Activated CD8-positive, alpha-beta memory T cell treated with anti-CD3 and anti-CD28 coated beads for 1 hour (primary cell): ENCODE data around the gene BCL2L15.
"Not testable (repeated sequence)": the region's sequence is repeated elsewhere in the genome, so short reads cannot be mapped to it uniquely, and the experiment has no call there.

ENCODE experiments used
- DNase-seq, 2 donors: peaks; one replicate each; pipeline ENCODE4 v3.0.0-alpha.2; 2020; ENCODE audit warnings: low read depth in 1 of 2; ENCODE audit errors: extremely low read depth in 1 of 2

Gene BCL2L15

DNA sequence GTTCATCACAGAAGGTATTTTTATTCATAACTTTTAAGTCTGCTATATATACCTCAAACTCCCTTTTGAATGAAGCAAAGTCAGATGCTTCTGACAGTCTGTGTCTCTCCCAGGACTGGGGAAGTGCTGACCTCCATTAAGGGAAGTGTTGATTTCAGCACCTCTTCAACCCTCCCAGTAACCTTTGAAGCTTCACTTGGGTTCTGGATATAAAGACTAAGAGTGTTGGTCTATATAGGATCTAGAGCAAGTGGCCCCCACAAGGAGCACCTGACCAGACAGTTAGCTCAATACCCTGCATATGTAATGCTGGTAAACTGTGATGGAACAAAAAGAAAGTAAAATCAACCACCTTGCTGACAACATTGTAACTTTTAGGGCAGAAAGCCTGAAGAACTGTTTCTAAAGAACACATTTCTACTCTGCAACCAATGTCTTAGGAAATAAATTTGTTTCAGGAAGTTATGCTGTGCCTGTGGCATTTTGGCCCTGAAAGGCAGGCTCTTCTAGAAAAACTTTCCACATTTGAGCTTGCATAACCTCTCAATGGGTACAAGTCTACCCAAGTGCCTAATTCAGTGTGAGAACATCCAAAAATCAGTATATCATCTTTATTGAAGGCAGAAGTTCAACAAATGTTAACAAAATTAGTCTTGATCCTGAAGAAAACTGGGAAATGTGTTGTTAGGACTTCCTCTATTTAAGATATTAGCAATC, 15.0 kb downstream of the BCL2L15 start:
- no peak for DNase-seq

DNA sequence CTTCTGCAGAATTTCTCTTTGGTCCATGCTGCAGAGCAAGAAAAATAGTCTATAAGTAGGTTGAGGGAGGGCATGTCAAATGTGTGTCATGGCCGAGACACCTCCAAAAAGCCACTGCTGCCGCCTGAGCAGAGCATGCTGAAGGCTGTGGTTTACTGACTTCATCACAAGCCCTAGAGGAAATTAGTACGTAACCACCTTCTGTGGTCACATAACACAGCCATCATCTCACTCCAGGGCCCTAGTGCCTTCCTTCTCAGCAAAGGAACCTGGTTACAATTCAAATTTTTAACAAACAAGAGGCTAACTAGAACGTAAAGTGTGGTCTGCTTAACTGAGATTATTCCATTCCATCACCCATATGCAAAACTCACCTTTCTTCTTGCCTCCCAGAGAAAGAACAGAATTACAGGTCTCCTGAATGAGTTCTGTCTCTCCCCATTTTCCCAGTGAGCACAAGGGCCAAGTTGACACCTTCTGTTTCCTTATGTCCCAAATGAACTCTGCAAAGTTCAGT, 15.7 kb downstream of the BCL2L15 start, which contains the start of gene PTPN22:
PTPN22 (minus strand) TSS at position 116 of the 517 bp plus-strand sequence.
- DNase-seq = peak; percentile 57 to 64

DNA sequence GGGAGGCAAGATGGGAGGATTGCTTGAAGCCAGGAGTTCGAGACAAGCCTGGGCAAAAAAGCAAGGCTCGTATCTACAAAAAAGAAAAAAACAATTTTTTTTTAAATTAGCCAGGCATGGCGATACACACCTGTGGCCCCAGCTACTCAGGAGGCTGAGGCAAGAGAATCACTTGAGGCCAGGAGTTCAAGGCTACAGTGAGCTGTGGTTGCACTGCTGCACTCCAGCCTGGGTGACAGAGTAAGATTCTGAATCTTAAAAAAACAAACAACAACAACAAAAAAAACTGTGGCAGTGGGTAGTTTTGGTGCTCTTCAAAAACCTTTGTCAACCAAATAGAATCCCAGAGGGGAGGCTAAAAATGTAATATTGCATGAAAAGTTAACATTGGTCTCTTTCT, 16.6 kb downstream of the BCL2L15 start:
- no peak for DNase-seq

- DNase-seq = no peak
Measured at GRCh38 chr1:113868387-113869083, 18.8 kb downstream of the BCL2L15 start.

GRCh38 chr1:113861641-113862040, 25.7 kb downstream of the BCL2L15 start:
- DNase-seq = no peak

GRCh38 chr1:113860891-113861290, 26.5 kb downstream of the BCL2L15 start:
- no peak for DNase-seq

GRCh38 chr1:113859478-113860175, 27.8 kb downstream of the BCL2L15 start:
- no peak for DNase-seq

- DNase-seq = no peak
Measured at GRCh38 chr1:113858982-113859381, 28.4 kb downstream of the BCL2L15 start.

DNA sequence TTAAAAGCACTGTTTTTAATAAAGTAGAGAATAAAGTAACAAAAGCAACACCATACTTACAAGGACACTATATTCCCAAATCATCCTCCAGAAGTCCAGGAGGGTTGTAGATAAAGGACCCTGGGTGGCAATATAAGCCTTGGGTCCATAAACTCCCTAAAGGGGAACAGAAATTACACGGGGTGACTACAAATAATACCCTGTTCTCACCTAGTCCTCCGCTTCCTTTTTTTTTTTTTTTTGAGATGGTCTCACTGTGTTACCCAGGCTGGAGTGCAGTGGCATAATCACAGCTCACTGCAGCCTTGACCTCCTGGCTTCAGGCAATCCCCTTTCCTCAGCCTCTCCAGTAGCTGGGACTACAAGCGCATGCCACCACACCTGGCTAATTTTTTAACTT, 29.0 kb downstream of the BCL2L15 start:
- no peak for DNase-seq

DNA sequence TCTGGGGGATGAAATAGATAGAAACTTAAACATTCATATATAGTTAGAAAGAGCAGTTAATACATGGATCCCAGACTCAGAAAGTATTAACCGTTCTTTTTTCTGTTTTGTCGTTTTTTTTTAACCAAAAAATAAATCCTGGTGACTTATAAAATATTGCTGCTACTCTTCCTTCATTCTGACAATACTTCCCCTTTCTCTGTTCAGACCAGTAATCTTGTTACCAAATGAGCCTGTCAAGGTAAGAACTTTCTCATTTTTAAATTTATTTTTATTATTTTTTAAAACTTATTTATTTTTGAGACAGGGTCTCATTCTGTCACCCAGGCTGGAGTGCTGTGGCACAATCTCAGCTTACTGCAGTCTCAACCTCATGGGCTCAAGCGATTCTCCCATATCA, 29.6 kb downstream of the BCL2L15 start:
- no peak for DNase-seq

DNA sequence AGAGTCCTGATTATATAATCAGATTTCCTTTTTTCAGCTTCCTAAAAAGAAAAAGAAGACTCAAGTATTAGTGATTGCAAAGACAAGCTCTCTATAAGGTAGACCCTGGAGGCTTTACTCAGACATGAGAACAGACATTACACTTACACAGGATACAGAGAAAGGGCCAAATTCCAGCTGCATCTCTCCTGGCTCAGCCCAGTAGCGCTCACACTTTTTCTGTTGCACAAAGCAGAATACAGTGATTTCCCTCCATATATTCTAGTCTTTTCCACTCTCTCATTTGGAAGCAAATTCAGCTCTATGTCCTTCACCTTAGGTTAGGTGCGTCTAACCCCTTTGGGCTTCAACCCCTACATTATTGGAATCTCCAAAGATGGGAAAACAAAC, 31.0 kb downstream of the BCL2L15 start:
- no peak for DNase-seq

DNA sequence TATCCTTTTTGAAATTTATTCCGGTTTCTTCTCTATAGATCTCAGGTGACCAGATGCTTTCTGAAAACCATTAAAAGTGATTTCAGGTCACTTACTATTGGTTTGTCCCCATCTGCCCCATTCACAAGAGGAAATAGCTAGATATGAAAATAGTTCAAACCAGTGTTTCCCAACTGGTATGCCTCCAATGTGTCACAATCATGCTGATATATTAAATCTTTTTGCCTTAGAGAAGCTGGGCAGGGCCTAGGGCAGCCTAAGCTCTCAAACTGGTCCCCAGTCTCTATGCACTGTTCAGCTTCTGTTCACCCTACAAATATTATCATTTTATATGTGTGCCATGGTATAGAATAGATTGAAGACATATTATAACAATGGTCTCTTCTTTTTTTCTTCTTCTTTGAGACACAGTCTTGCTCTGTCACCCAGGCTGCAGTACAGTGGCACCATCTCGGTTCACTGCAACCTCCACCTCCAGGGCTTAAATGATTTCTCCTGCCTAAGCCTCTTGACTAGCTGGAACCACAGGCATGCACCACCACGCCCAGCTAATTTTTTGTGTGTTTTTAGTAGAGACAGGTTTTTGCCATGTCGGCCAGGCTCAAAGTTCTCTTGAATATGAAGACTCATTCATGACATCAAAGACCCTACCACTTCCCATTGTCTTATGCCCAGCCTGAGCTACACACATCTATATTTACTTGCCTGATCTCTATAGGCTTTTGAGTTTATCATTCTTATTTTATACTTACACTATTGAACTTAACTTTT, 31.6 kb downstream of the BCL2L15 start:
- no peak for DNase-seq

DNA sequence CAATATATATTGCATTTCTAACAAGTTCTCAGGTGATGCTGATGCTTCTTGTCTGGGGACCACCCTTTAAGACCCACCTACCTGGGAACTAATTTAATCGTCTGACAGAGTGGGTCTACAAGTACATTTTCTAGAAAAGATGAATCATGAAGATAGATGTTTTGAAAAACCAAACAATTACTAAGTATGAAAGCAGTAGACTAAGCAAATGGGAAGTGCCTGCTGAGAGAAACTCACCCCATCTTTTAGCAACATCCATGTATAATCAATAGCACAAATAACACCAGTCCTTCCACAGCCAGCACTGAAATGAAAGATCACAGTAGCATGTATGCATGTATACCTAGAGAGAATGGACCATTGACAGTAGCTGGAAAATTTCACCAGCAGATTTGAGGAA, 33.1 kb downstream of the BCL2L15 start:
- no peak for DNase-seq

GRCh38 chr1:113852694-113853093, 34.7 kb downstream of the BCL2L15 start:
- not testable (repeated sequence) for DNase-seq

DNA sequence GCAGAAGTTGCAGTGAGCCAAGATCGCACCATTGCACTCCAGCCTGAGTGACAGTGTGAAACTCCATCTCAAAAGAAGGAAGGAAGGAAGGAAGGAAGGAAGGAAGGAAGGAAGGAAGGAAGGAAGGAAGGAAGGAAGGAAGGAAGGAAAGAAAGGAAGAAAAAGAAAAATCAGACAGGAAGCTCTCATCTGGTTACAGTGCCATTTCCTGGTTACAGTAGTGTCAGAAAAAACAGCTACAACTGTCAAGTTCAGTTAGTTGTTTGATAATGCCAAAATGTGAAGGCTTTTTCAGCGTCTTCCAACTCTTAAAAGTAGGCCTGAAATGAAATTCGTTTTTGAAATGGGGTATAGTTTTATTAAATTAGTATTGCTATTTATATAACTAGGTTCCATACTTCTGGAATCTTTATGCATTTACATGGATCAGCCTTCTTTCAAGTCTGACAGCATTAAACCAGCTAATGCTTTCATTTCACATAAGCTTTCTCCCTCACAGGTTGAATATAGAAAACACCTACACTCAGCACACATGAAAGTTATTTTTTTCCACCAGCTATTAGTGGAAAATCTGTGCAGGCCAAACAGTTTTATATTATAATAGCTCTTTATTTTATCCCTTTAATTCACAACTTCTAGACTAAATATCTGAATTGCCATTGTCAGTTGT, 37.1 kb downstream of the BCL2L15 start:
- DNase-seq = no peak

DNA sequence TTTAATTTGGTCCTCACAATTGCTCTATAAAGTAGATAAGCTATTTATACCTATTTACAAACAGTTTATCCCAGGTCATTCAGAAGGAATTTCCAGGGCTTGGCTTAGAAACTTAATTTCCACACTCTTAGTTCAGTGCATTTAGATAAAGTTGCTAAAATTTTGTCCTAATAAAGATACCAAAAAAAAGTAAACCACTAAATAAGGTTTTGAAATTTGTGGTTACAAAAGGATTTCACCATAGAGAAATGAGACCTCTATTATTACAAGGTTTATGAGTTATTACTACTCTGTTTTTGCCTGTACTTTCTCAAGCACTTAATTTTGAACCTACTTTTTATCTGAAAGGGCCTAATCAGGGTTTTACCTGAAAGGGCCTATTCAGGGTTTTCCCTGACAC, 38.3 kb downstream of the BCL2L15 start:
- no peak for DNase-seq

GRCh38 chr1:113846391-113847035, 40.9 kb downstream of the BCL2L15 start:
- no peak for DNase-seq

DNA sequence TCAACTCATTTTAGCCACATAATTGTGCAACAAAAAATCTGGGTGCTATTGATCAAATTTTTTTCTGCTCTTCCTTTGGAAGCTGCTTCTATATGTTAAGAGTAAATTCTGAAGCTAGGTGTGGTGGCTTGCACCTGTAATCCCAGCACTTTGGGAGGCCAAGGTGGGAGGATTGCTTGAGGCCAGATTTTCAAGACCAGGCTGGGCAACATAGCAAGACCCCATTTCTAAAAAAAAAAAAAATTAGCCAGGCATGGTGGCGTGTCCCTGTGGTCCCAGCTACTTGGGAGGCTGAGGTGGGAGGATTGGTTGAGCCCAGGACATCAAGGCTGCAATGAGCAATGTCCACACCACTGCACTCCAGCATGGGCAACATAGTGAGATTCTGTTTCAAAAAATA, 50.8 kb downstream of the BCL2L15 start:
- DNase-seq = no peak

DNA sequence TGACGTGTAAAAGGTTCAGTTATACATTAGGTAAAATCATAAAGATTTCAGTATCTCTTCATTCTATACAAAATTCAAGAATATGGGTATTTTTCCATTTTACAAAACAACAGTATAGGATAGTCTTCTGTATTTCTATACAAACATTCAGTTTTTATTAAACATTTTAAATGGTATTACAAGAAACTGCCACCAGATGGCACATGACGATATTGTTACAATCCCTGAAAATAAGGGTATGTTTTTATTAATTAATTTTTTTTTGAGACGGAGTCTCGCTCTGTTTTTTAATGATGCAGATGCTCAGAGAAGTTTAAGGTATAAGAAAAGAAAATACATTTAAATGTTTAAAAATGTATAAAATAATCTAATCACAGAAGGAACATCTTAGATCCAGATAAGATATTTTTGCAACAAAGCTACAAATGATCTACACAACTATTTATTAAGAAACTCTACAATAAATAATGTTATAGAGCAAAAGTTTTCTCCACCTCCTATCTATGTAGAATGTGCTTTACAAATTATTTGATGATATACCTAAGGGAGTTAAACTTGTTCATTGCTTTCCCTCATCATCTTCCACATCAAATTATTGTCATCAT, 51.6 kb downstream of the BCL2L15 start:
- DNase-seq = no peak
